GM19467 (cell line): ENCODE measurements around the gene LTC4S.
"Not testable (repeated sequence)": the region's sequence is repeated elsewhere in the genome, so short reads cannot be mapped to it uniquely, and the experiment has no call there.

Source experiments
- ATAC-seq: cut with Tn5 transposase; IDR thresholded peaks from one replicate; pipeline ENCODE4 v1.9.1; 2021; ENCODE audit warnings: mild to moderate bottlenecking, moderate library complexity; ENCODE audit not compliant: unreplicated experiment

The LTC4S gene

DNA sequence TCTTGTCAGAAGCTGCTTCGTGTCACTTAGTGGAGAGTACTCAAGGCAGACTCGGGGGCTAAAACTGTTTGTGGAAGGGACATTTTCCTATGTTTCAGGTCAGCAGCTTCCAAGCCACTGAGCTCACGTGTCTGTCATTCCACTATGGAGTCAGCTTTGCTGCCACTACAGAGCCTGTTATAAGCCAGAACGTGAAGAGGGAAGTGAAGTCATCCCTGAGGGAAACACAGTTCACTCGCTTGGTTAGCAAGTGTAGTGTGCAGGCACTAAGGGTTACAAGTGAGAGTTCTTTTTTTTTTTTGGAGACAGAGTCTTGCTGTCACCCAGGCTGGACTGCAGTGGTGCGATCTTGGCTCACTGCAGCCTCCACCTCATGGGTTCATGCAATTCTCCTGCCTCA is 24.5 kb upstream of the LTC4S start:
- ATAC-seq: no peak

DNA sequence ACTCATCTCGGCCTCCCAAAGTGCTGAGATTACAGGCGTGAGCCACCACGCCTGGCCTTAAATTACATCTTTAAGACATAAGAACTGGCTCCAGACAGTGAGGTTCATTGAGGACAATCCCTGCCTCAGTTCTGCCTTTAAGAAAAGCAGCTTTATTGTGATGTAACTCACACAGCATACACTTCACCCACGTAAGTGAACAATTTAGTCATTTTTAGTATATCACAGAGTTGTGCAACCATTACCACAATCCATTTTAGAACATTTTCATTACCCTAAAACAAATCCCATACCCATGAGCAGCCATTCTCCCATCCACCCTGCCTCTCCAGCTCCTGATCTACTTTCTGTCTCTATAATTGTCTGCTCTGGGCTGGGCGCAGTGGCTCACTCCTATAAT is 24.0 kb upstream of the LTC4S start:
- no peak for ATAC-seq

DNA sequence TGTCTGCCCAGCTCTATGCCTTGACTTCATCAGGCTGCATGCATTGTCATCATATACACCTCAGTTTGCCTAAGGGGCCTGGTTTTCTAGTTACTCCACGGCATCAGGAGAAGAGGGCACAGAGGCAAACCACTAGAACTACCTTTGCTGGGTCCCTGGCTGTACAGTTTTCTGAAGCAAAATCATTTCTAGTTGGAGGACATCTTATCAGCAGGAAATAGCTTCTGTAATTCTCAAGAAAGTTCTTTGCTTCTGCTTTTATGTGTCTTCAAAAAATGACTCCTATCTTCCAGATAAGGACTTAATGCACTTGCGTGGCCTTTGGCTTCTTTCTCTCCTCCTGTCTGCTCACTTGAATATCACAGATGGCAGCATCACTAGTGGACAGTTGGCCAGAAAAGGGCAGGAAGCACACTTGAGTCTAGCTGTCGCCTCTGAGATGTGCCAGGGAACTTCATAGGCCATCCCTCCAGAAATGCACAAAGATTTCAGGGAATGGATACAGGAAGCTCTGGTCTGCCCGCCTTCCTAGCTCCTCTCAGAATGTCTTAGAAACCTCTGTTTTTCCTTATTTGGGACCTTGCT is 22.4 kb upstream of the LTC4S start:
- no peak for ATAC-seq

DNA sequence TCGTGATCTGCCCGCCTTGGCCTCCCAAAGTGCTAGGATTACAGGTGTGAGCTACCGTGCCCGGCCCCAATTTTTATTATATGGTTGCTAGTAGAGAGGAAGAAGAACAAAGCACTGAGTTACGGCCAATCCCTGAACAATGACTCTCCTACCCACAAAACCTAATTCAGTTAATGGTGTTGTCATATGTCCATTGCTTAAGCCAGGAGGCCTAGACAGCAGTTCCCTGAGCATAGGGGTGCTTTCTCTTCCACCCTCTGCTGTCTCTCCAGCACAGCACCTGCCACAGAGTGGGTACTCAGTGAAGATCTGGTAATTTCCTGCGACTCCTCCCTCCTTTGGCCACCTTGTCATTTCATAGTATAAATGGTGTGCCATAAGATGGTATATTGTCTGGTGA is 21.4 kb upstream of the LTC4S start:
- no peak for ATAC-seq

DNA sequence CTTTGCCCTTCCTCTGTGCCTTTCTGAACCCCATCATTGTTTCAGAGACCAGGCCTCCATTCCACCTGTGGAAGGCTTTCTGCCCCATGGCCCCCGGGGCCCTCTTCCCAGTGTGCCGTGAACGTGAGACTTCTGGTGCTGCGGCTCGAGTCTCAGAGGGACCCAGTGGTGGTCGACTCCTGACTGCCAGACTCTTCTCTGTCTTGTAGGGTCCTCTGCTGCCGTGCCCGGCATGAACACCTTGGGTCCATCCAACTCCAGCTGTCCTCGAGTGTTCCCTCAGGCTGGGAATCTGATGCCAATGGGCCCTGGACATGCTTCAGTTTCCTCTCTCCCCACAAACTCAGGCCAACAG is 20.1 kb upstream of the LTC4S start:
- ATAC-seq: no peak

DNA sequence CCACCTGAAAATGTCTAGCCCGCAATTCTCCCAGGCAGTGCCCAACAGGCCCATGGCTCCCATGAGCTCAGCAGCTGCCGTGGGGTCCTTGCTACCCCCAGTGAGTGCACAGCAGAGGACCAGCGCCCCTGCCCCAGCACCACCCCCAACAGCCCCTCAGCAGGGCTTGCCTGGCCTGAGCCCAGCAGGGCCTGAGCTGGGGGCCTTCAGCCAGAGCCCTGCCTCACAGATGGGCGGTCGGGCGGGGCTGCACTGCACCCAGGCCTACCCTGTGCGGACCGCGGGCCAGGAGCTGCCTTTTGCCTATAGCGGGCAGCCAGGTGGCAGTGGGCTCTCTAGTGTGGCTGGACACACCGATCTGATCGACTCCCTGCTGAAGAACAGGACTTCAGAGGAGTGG is 19.3 kb upstream of the LTC4S start:
- ATAC-seq: no peak

DNA sequence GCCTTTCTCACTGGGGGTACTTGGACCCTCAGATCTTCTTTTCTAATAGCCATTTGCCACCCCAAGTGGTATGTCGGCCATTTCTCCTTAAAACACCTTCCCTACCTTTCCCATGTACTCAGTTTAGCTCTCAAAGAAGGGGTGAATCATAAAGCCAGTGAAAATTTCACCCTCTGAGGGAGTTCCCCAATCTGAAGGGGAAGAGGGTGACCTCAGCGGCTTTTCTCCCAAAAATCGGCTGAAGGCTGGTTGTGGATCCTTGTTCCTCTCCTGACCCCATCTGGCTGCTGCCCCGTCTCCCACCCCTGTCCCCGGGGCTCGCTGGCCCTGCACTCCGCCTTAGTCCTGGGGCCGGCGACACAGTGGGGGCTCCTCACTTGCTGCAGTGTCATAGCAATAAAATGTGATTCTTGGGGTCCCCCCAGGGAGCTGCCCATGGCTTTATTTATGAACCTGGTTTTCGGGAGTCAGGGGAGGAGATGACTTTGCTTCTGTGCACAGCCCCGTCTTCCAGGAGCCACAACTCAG is 17.3 kb upstream of the LTC4S start:
- no peak for ATAC-seq

DNA sequence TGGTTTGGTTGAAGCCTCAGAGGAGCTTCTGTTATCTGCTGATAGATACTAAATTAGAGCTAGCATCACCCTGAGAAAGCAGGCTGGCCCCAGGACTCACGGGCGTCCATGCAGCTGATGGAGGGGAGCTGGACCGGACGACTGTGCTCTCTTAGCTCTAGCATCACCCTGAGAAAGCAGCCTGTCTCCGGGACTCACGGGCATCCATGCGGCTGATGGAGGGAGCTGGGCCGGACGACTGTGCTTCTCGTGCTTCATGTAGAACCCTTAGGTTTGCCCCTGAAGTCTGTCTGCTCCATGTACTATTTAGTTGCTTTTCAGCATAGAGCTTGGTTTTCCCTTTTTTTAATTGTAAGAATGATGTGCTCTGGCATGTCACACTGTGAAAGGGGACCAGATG is 16.3 kb upstream of the LTC4S start:
- no peak for ATAC-seq

DNA sequence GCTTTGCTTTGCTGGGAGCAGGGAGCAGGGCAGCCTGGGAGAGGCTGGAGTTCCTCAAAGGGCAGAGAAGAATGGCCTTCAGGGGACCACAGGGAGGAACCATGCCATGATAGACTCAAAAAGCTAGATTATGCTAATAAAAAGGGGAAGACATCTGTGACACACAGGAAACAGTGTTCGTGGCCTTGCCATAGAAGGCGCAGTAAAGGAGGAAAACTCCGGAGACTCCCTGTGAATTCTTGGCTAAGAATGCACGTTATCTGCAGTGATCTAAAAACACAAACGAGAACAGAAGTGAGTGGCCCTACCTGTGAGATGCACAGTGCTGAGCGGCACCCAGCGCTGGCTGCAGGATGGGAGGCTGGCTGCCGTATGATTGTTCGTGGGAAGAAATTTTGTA is 15.9 kb upstream of the LTC4S start:
- no peak for ATAC-seq

DNA sequence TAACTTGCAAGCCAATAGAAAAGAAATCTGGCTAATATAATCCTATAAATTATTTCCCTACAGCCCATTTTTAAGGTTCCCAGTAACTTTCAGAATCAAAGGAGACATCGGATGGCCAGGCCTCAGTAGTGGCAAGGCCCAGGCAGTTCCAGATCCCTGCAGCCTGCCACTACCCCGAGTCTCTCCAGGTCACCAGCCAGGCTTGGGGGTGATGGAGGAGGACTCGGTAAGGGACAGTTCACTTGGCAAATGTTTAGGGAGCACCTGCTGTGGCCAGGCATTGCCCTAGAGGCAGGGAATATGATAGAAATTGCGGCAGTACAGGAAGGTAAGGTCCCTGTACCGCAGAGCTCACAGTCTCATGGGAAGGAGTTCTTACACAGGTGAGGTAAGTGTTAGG is 15.2 kb upstream of the LTC4S start:
- ATAC-seq: no peak

DNA sequence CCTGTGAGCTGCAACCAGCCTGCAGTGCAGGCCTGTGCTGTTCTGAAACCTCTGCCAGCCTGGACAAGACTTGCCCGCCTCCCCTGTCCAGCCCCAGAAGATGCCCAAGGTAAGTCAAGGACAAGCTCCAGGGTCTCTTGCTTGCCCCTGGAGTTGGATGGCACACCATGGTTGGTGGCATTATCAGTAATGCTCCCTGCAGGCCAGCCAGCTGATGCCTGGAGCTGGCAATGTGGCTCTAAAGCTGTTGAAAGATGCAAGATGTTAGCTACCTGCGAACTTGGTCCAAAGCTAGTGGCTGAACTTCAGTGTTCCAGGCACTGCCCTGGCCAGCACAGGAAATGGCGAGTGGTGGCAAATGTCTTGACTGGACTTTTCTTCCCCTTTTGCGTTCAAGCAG is 14.0 kb upstream of the LTC4S start:
- ATAC-seq: no peak

DNA sequence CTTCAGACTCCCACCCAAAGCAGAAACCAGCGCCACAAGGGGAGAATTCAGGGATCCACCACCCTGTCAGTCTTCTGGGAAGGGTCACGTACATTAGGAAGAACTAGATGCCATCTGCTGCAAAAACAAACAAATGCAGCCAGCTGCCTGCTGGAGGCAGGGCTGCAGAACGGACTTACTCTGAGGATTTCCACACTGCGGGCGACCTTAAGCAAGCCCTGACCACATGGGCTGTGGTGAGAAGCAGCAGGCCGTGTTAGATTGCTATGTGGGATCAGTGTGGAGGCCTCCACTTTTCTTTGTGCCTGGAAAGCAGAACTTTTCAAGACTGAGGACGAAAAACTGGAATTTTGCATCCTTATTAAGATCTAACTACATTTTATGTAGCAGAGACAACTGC is 13.4 kb upstream of the LTC4S start:
- ATAC-seq: no peak

DNA sequence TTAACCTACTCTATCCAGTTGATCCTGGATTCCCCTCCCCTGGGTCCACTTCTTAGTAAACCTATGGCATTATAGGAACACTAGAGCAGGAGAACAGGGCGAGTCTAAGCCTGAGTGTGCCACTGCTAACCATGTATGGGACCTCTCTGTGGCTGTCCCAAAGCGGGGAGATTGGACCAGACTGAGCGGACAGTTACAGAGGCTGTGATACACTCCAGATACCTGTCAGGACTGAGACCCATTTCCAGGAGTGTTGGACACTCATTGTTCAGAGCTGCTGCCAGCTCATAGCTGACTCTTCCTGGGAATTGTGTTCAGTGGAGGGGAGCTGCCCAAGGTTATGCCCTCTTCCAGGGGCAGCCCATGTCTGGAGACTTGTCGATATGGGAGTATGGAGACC is 11.9 kb upstream of the LTC4S start:
- ATAC-seq: no peak

DNA sequence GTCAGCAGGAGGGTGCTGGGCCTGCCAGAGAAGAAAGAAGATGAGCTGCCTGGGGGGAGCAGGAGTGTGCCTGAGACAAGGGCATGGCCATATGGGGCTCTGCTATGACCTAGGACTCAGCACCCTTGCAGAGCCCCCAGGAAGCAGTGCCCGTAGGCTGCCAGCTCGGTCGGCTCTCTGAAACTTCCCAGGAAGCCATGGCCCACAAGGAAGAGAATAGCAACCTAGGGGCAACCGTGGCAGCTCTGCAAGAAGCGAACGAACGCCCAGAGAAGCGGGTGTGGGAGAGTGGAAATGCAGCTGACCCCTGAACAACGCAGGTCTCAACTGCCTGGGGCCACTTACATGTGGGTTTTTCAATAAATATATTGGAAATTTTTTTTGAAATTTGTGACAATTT is 10.7 kb upstream of the LTC4S start:
- no peak for ATAC-seq

DNA sequence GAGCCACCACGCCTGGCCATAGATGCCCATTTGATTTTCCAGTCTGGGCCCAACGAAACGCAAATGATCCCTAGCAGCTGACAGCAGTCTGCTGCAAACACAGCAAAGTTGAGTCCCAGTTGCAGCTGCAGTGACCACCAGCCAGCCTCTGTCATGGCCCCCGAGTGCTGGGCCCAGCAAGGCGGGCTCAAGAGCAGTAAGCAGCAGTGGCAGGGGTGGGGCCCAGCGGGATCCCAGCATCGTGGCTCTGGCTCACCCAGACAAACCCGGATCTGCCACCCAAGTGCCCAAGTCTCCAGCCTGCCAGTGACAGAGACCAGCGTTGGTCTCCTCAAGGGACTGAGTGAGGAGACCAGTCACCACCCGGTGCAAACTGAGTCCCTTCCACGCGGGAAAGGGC is 6.9 kb upstream of the LTC4S start:
- no peak for ATAC-seq

DNA sequence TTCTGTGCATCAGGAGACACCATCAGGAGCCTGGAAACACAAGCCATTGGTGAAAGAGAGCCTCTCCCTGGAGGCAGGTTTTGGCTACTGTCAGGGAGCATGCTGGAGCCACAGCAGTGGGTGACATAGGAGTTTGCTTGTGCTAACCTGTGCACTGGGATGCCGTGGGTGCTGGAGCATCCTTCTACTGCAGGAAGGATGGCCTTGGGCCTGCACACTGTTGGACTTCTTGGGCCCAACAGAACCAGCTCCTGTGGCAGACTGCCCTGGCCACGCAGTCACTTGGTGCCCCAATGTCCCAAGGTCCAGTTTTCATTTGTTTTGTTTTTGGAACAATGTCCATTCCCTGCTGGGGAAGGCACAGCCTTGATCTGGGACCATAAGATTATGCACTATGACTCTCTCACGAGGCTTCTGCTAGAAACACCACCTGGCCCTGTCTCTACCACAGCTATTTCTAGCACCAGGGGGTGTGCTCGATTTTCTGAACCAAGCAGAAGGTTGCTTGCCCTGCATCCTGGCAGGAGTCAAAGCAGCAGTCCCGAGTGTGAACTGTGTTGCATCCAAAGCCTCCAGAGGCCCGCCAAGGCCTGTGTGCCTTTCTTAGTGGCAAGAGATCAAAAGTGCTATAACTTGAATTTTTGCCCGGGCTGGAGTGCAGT is 5.5 kb upstream of the LTC4S start:
- no peak for ATAC-seq

DNA sequence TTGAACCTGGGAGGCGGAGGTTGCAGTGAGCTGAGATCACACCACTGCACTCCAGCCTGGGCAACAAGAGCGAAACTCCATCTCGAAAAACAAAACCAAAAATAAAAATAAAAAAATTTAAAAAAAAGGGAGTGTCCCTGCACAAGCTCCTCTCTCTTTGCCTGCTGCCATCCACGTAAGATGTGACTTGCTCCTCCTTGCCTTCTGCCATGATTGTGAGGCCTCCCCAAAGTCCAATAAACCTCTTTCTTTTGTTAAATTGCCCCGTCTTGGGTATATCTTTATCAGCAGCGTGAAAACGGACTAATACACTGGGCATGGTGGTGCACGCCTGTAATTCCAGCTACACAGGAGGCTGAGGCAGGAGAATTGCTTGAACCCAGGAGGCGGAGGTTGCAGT is 4.5 kb upstream of the LTC4S start:
- ATAC-seq: not testable (repeated sequence)

DNA sequence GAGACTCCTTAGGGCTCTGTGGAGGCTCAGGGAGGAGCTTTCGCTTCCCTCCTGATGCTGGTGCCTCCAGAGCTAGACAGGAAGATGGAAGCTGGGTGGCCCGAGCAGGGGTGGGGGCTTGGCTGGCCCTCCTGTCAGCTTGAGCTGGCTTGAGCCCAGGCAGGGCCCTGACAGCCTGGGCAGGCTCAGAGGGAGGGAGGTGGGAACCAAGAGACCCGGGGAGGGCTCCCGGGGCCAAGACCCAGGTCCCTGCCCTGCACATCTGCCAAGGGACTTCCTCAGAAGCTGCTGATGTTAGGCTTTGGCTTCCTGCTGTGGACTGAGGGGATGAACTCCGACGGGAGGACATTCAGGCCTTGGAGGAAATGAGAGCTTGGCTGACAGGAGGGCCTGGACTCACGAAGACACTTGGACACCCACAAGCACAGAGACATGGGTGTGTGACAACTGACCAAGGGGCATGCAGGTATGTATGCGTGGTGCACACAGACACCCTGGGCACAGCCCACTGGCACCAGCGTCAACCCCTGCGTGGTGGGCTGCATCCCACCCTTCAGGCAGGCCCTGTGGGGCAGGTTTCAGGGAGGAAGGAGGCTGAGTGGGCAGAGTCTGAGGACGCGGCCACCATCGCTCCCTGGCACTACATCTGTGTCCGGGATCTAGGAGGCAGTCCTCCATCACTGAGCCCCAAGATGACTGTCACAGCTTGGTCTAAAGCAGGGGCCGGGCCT is 1.7 kb upstream of the LTC4S start:
- no peak for ATAC-seq

DNA sequence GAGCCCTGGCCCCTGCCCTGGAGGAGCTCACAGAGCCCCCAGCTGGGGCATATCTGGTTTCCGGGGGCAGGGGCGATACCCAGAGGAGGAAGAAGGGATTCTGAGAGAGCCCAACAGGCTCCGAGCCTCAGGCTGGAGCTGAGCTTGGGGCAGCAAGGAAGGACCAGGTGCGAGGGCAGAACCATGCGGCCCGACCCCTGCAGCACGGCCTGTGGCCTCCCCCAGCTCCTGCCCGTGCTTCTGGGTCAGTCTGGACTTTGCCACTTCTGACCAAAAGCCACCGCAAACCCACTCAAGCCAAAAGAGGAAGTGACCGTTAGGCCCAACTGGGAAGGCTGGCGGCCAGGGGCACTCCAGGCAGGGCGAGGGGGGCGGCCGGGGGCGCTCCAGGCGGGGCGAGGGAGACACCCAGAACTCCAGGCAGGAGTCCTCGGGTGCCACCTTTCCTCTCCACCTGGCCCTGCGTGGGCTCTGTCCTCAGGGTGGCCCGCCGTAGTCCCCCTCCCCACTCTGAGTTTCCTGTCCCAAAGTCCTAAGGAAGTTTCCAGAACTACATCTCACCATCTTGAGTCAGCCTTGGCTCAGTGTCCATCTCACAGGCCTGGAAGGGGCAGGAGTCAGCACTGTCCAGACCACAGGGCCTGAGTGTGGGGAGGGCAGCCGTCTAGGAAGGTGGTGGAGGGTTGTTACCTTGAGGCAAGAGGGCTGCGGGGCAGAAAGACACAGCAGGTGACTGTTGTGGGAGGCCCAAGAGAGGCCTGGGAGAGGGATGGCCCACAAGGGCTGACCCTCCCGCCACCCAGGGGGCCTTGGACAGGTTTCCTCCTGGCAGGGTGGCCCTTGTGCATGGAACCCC is 946 bp upstream of the LTC4S start:
- ATAC-seq: no peak

DNA sequence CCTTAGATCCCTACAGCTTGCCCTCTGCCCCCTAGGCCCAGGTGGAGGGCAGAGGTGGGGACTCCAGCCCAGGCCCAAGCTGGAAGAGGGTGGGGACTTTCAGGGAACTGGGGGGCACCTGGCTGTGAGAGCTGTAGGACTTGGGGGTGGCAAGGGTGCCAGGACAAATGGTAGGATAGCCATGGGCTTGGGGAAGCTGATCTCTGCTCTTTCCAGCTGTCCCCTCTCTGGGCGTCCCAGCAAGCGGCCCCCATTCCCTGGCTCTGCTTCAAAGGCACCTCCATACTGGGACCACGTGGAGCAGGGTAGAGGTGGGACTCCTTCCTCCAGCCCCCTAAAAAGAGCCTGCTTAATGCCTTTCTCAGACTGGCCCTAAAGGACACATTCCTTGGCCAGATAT is 385 bp downstream of the LTC4S start:
- no peak for ATAC-seq

DNA sequence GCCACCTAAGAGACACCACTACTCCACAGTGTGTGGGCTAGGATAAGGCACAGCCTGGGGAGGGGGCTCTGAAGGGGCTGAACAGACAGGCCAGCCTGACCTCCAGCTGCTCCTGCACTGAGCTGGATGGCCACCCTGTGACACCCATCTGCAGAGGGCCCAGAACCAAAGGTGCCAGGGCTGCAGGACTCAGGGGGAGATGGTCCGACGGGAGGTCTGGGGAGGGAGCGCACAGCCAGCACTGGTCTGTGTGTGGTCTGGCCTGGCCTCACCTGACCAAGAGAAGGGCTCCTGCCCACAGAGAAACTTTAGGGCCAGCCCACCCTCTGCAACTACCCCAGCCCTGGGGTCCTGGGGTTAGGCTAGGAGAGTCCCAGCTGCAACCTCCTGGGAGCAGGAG is 789 bp downstream of the LTC4S start:
- no peak for ATAC-seq
